Myometrial cell (primary cell): ENCODE measurements around the gene HDHD2. TPM values are rescaled to one million over a fixed set of nuclear protein-coding genes. Genes with fewer than 3 reads are reported as not detected.

Experiments
- total RNA-seq: library from RNA; depleted of rRNA; stranded (reverse); fragments of >200 nt; gene quantifications from 2 replicates; pipeline ENCODE4 v1.2.3, GENCODE V29; 2015

Gene HDHD2, protein sequence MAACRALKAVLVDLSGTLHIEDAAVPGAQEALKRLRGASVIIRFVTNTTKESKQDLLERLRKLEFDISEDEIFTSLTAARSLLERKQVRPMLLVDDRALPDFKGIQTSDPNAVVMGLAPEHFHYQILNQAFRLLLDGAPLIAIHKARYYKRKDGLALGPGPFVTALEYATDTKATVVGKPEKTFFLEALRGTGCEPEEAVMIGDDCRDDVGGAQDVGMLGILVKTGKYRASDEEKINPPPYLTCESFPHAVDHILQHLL
- total RNA-seq: 26.5 and 28.5 TPM in 2 replicates

DNA sequence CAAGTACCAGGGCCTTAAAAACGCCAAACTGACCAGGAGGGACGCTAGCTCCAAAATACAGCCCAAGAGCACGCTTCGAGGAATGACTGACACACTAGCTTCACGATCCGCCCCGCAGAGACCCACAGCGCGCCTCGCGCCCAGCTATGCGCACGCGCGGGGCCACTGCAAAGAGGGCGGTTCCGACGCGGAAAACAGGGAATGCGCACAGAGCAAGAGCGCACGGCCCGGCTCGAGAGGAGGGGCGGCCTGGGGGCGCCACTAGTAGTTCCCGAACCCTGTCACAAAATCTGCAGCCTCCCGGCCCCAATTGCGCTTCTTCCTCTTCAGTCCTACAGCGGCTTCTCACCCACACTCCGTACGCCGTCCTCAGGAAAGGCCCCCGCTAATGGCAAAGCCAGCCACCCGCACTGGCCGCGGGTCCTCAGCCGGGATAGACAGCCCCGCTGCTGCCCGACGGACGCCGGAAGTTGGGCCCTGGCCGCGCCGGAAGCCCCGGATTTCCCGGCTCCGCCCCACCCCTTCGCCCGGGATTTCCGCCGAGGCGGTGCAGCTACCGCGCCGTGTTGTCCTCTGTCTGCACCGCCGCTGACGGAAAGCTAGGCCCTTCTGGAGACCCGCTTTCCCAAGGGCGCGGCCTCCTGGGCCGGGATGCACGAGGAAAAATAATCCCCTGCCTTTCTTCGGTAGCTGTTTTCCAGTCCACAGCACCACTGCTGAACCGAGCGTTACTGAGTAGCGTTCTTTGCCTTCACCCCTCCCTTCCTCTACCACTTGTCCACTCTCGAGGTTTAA is at the start of gene HDHD2:
TSS of gene HDHD2 (minus strand) at position 472 of the 795 bp plus-strand sequence. CDS start 14,061 bp downstream, outside the sequence.

DNA sequence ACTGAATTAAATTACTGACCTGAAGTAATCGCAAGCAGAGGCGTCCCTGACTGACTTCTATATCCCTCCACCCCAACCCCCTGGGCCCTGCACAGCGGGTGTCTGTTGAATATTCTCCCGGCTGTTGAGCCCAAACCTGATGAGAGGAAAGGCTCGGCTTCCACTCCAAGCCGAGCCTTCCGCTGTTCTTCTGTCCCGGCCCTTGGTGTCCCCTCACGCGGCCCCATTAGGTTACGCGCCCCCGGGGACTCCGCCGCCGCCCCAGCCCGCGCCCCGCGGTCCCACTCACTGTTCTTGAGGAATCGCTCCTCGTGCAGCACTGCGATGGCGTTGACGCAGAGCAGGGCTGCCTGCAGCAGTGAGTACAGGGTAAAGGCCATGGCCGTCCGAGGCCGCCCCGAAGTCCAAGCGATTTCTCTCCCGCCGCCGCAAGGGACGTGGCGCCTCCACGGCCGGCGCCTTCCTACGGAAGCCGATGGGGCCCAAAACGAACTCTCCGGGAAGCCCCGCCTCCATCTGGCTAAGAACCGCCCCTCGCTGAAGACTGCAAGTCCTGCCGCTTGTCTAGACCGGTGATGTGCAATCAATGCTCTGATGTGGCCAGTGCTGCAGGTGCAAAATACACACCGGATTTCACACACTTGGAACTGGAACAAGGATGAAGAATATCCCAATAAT is 25.7 kb upstream of the HDHD2 start, which contains the start of gene IER3IP1:
TSS of gene IER3IP1 (minus strand) at position 467 of the 678 bp plus-strand sequence. CDS start at position 380, 87 bp downstream.

Other genes starting within 250 kb of the HDHD2 start
- gene PIAS2, start 233.0 kb downstream of the HDHD2 start, total RNA-seq: 9.2 and 12.9 TPM in 2 replicates
- 0.86 and 1.4 TPM in 2 replicates for gene KATNAL2, start 232.9 kb downstream of the HDHD2 start, total RNA-seq
- gene ELOA2, start 114.9 kb downstream of the HDHD2 start, total RNA-seq: not detected in 2 replicates
- 20.5 and 30.0 TPM in 2 replicates for gene IER3IP1, start 25.9 kb upstream of the HDHD2 start, total RNA-seq
- gene SKOR2, start 101.2 kb upstream of the HDHD2 start, total RNA-seq: not detected in 2 replicates